ENCODE data around the gene DNAAF5.
"Not testable (repeated sequence)": the region's sequence is repeated elsewhere in the genome, so short reads cannot be mapped to it uniquely, and the experiment has no call there.

Gene DNAAF5

GRCh38 chr7:801351-801750 is 74.9 kb downstream of the DNAAF5 start:
- not testable (repeated sequence) for DNase-seq (ENCODE audit: insufficient read length, low spot score); FAIRE-seq

DNA sequence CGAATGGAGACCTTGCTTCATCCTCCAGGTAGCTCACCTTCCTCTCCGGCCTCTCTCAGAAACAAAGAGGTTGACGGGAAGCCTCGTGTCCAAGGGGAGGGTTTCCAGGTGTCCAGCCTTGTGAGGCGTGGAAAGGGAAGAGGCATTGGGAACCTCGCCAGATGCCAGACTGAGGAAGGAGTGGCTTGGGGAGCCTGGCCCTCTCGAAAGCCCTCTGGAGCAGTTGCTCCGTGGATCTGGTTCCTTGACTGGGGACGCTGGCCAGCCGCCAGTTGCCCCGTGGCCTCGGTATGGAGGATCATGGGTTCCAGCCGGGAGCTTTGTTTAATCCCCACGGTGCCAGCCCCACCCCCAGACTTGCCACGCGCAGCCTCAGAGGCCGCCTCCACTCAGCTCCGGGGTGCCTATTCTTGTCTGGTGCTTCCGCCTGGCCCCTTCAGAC is 75.5 kb downstream of the DNAAF5 start:
- DNase-seq (ENCODE audit: insufficient read length, low spot score) (no peak), FAIRE-seq (no peak)

GRCh38 chr7:802500-803242 is 76.2 kb downstream of the DNAAF5 start:
- DNase-seq (ENCODE audit: insufficient read length, low spot score) (no peak), FAIRE-seq (no peak)

DNA sequence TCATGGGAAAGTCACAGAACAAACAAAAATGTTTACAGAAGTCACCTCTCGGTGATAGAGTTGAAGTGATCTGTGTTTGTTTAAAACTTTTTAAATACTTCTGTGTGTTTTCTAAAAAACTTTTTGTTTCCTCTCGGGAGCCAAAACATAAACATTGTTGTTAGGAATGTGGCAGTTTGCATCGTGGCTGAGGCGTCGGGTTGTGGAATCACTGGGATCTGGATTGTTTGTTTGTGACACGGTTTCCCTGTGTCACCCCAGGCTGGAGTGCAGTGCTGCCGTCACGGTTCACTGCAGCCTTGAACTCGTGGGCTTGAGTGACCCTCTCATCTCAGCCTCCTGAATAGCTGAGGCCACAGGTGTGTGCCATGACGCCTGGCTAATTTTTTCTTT is 76.7 kb downstream of the DNAAF5 start:
- DNase-seq (ENCODE audit: insufficient read length, low spot score) (no peak), FAIRE-seq (no peak)

DNA sequence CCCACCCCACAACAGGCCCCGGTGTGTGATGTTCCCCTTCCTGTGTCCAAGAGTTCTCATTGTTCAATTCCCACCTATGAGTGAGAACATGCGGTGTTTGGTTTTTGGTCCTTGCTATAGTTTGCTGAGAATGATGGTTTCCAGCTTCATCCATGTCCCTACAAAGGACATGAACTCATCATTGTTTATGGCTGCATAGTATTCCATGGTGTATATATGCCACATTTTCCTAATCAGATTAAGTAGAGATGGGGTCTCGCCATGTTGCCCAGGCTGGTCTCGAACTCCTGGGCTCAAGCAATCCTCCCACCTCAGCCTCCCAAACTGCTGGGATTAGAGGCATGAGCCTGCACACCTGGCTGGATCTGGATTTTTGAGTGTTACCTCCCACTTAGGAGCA is 77.3 kb downstream of the DNAAF5 start:
- not testable (repeated sequence) for DNase-seq (ENCODE audit: insufficient read length, low spot score); FAIRE-seq

DNA sequence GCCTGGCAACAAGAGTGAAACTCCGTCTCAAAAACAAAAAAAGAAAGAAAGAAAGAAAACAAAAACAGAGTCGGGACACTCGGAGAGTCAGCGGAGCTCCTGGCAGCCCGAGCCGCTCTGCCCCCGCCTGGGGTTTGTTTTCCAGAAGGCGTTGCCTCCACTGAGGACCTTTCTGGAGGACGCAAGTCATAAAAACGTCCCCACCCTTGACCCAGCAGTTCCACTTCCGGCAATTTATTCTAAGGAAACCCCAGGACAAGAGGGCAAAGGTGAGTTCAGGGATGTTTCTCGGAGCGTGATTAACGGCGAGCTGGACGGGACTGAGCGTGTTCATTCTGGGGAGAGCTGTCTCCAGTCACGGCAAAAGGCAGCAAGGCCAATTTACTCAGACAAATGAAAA is 78.8 kb downstream of the DNAAF5 start:
- FAIRE-seq (no peak), DNase-seq (ENCODE audit: insufficient read length, low spot score) (no peak)

- no peak for FAIRE-seq
- peak; percentile 45 for DNase-seq (ENCODE audit: insufficient read length, low spot score)
Observed at GRCh38 chr7:815284-816216, 89.1 kb downstream of the DNAAF5 start.

GRCh38 chr7:816300-816750 is 89.8 kb downstream of the DNAAF5 start:
- DNase-seq (ENCODE audit: insufficient read length, low spot score) (peak; percentile 100), FAIRE-seq (peak; percentile 99)

GRCh38 chr7:816751-817671 is 90.5 kb downstream of the DNAAF5 start:
- FAIRE-seq, result no peak
- peak; percentile 41 for DNase-seq (ENCODE audit: insufficient read length, low spot score)

- peak; percentile 48 for DNase-seq (ENCODE audit: insufficient read length, low spot score)
- FAIRE-seq, result peak; percentile 26
Observed at GRCh38 chr7:818031-818699, 91.7 kb downstream of the DNAAF5 start.

DNA sequence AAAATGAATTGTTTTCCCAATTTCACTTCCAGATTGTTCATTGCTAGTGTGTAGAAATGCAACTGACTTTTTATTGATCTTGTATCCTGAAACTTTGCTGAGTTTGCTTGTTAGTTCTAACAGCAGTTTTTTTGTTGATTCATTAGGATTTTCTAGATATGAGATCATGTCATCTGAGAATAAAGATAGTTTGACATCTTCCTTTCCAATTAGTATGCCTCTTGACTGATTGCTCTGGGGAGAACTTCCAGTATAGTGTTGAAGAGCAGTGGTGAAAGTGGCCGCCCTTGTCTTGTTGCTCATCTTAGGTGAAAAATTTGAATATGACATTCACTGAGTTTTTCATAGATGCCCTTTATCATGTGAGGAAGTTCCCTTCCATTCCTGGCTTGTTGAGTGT is 93.8 kb downstream of the DNAAF5 start:
- DNase-seq (ENCODE audit: insufficient read length, low spot score) (no peak), FAIRE-seq (no peak)

GRCh38 chr7:821688-822087 is 95.2 kb downstream of the DNAAF5 start:
- FAIRE-seq, result no peak

DNA sequence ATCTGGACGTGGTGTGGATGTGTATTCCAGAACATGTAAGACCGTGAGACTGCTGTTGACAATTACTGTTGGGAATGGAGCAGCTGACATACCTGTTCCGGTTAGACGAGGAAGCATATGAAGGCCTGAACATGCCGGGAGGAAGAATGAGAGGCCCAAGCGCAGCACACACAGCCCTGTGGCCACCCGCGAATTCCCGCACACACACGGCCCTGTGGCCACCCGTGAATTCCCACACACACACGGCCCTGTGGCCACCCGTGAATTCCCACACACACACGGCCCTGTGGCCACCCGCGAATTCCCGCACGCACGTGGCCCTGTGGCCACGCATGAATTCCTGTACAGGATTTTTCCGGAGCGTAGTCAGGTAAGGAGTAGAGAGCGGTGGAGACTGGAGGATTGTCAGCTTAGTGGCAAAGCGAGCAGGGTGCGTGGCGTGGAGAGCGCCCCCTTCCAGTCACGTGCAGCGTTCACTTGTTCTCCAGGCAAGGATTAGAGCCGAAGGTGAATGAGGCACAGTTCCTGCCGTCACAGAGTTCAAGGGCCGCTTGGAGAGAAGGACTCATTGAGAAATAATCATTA is 96.3 kb downstream of the DNAAF5 start:
- FAIRE-seq, result peak; percentile 51
- no peak for DNase-seq (ENCODE audit: insufficient read length, low spot score)

More at GRCh38 chr7:821688-822087, 95.2 kb downstream of the DNAAF5 start:
- no peak for DNase-seq (ENCODE audit: insufficient read length, low spot score)

DNA sequence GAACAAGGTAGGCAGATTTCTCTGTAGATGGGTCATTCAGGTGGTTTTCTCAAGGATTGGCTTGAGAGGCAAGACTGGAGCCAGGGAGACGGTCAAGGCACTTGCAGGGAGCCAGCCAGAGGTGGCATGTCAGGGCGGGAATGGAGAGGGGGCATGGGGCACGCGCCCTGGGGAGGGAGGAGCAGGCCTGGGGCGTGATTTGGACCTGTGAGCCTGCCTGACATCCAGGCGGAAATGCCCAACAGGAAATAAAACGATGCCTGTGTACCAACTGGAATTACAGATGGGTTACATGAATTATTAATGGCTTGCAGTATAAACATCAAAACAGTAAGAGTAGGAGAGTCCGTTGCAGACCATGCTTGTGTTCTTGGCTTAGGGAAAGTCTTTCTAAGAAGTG is 97.2 kb downstream of the DNAAF5 start:
- peak; percentile 54 for FAIRE-seq

GRCh38 chr7:824081-824480 is 97.6 kb downstream of the DNAAF5 start:
- DNase-seq (ENCODE audit: insufficient read length, low spot score) (no peak), FAIRE-seq (no peak)

More for the DNA sequence above, 97.2 kb downstream of the DNAAF5 start:
- DNase-seq (ENCODE audit: insufficient read length, low spot score), result no peak

GRCh38 chr7:824664-825063 is 98.2 kb downstream of the DNAAF5 start:
- DNase-seq (ENCODE audit: insufficient read length, low spot score), result no peak
- peak; percentile 55 for FAIRE-seq

GRCh38 chr7:825386-825785 is 98.9 kb downstream of the DNAAF5 start:
- no peak for FAIRE-seq
- DNase-seq (ENCODE audit: insufficient read length, low spot score), result no peak

DNA sequence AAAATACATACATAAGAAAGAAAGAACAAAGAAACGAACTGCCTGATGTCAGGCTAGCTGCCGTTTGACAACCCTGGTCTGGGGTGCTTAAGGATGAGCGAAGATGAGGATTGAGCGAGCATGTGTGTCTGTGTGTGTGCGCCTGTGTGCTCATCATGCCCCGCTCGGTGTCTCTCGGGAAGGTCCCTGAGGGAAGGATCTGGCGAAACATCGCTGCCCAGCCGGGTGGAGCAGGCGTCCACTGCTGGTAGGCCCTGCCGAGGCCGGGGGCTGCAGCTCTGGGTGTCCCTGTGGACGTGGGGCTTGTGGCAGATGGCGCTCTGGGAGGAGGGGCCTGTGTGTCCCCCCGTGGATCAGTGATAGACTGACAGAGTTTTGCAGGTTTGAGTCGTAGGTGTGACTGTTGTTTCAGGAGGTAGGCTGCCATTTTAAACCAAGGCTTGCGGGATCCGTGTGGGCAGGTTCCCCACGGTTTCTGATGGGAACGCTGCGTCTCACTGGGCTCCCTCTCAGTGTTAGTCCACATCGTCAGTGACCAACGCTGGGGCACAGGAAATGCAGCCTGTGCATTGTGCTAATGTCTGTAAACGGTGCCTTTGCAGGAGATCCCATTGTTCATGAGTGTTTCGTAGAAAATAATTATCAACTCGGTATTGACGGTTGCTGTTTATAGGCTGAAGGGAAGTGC is 99.9 kb downstream of the DNAAF5 start:
- FAIRE-seq, result no peak

More for the DNA sequence above, 99.9 kb downstream of the DNAAF5 start:
- no peak for DNase-seq (ENCODE audit: insufficient read length, low spot score)
